ENCODE results near the gene TCL1B.

The TCL1B gene

DNA sequence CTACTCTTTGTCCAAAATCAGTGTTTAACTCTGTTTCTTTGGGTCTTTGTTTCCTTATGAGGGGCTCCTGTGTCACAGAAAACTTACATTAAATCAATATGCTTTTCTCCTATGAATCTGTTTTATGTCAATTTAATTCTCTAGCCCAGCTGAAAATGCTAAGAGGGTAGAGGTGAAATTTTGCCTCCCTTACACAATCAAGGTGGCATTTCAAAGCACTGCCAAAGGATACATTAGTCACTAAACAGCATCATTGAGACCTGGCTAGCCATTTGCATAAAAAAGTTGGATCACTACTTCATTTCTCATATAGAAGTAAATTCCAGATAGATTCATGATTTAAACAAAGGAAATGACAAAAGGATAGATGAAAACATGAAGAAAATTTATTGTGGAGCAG lies 12.1 kb downstream of the TCL1B start:
- DNase-seq (ENCODE audit: low read depth), result no peak
- no peak overlapping the region for H3K4me3 ChIP-seq (ENCODE audit: low read length)
- no peak for TF ChIP-seq CTCF (IDR thresholded peaks at IDR 0.05; ENCODE audit: insufficient read depth, low read depth, low read length, missing control alignments)

GRCh38 chr14:95699412-95699811 lies 13.2 kb downstream of the TCL1B start:
- DNase-seq (ENCODE audit: low read depth), result no peak
- H3K4me3 ChIP-seq (ENCODE audit: low read length), result no peak overlapping the region
- no peak for TF ChIP-seq CTCF (IDR thresholded peaks at IDR 0.05; ENCODE audit: insufficient read depth, low read depth, low read length, missing control alignments)

- no peak for TF ChIP-seq CTCF (IDR thresholded peaks at IDR 0.05; ENCODE audit: insufficient read depth, low read depth, low read length, missing control alignments)
- no peak for DNase-seq (ENCODE audit: low read depth)
- no peak overlapping the region for H3K4me3 ChIP-seq (ENCODE audit: low read length)
These were observed 14.2 kb downstream of the TCL1B start for GRCh38 chr14:95700221-95700976.

DNA sequence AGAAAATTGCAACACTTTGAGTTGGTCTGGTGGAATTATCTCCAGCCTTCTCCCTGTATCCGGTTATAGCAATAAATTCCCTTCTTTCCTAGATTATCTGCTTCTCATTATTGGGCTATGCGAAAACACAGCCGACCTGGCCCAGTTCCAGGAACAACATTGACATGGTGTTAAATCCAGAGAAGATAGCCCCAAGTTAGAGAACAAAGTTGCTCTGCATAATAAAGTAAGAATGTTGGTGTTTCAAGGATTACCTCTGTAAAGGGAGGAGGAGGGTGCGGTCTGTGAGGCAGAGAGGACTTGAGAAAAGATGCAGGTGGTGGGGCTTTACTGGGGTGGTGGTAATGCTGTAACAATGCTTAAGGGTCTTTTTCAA lies 15.6 kb downstream of the TCL1B start:
- DNase-seq (ENCODE audit: low read depth), result no peak
- no peak for TF ChIP-seq CTCF (IDR thresholded peaks at IDR 0.05; ENCODE audit: insufficient read depth, low read depth, low read length, missing control alignments)
- no peak overlapping the region for H3K4me3 ChIP-seq (ENCODE audit: low read length)

GRCh38 chr14:95703341-95703740 lies 17.1 kb downstream of the TCL1B start:
- H3K4me3 ChIP-seq (ENCODE audit: low read length), result no peak overlapping the region
- no peak for TF ChIP-seq CTCF (IDR thresholded peaks at IDR 0.05; ENCODE audit: insufficient read depth, low read depth, low read length, missing control alignments)

GRCh38 chr14:95703805-95704204 lies 17.6 kb downstream of the TCL1B start:
- H3K4me3 ChIP-seq (ENCODE audit: low read length), result no peak overlapping the region
- DNase-seq (ENCODE audit: low read depth), result no peak
- no peak for TF ChIP-seq CTCF (IDR thresholded peaks at IDR 0.05; ENCODE audit: insufficient read depth, low read depth, low read length, missing control alignments)

More at GRCh38 chr14:95703341-95703740, 17.1 kb downstream of the TCL1B start:
- DNase-seq (ENCODE audit: low read depth), result no peak

- H3K4me3 ChIP-seq (ENCODE audit: low read length), result no peak overlapping the region
- TF ChIP-seq CTCF (IDR thresholded peaks at IDR 0.05; ENCODE audit: insufficient read depth, low read depth, low read length, missing control alignments), result no peak
- DNase-seq (ENCODE audit: low read depth), result no peak
These were observed 19.3 kb downstream of the TCL1B start for GRCh38 chr14:95705518-95705917.
